Fibroblast of skin of back (primary cell): ENCODE results near the gene F7.
"Not testable (repeated sequence)": the region's sequence is repeated elsewhere in the genome, so short reads cannot be mapped to it uniquely, and the experiment has no call there.

Source experiments
- DNase-seq: peaks from one replicate; pipeline ENCODE4 v3.0.0-alpha.2; 2013

F7 gene

DNA sequence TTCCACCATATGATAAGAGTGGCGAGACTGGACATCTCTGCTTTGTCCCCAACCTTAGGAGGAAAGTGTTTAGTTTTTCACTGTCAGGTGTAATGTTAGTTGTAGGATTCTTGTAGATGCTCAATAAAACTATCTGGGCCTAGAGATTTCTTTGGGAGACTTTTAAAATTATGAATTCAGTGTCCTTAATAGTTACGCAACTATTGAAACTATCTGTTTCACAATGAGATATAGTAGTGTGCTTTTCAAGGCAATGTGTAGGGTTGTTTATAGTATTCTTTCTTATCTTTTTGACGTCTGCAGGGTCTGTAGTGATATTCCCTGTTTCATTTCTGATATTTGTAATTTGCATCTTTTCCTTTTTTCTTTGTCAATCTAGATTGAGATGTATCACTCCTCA is 33.2 kb upstream of the F7 start:
- DNase-seq = no peak

DNA sequence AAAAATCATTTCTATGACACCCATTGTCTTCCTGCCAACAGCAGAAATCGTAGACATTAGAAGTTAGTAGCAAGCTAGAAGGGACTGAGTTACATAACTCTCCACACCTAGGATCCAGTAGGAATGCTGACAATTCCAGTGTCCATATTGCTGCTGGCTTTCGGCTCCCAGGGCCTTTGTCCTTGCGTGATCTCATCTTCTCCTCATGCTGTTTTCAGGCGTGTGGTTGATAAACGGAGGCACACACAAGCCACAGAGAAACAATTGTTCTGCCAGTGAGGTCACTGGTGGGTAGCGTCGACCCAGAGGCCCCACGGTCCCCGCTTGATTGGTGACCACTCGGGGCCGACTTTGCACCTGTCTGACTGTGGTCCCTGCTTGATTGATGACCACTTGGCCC is 31.6 kb upstream of the F7 start:
- no peak for DNase-seq

DNA sequence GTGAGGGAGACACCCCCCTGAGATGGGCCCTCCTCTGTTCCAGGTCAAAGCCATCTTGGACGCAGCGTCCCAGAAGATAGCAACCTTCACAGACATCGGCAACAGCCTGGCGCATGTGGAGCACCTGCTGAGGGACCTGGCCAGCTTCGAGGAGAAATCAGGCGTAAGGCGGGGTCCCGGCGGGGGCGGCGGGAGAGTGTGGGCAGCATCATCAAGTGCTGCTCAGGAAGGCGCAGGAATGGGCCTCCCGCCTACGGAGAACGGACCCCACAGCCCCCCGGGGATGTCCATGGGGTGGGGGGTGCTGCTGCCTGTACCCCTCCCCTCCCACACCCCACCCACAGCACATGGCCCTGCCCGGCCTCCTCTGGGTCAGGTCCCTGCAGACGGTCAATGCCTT is 31.2 kb upstream of the F7 start:
- no peak for DNase-seq

DNA sequence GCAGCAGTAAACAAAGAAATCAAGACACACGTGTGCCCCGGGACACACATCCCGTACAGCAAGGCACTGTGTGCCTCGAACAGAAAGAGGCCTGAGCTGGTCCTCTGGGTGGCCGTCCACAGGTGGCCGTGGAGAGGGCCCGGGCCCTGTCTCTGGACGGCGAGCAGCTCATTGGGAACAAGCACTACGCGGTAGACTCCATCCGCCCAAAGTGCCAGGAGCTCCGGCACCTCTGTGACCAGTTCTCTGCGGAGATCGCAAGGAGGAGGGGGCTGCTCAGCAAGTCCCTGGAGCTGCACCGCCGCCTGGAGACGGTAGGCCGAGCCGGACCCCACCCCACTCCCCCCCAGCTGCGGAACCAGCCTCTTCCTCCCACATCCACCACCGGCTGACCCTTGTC is 30.7 kb upstream of the F7 start:
- no peak for DNase-seq

DNA sequence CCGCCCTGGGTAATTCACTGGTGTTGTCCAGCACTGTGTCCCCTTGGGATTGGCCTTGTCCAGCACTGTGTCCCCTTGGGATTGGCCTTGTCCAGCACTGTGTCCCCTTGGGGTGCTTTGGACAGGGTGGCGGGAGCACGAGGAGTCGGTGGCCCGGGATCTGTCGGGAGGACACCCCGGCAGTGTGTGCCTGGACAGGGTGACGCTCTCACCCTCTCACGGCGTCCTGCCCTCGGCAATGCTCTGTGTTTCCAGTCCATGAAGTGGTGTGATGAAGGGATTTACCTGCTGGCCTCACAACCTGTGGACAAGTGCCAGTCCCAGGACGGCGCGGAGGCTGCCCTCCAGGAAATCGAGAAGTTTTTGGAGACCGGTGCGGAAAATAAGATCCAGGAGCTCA is 29.9 kb upstream of the F7 start:
- no peak for DNase-seq

DNA sequence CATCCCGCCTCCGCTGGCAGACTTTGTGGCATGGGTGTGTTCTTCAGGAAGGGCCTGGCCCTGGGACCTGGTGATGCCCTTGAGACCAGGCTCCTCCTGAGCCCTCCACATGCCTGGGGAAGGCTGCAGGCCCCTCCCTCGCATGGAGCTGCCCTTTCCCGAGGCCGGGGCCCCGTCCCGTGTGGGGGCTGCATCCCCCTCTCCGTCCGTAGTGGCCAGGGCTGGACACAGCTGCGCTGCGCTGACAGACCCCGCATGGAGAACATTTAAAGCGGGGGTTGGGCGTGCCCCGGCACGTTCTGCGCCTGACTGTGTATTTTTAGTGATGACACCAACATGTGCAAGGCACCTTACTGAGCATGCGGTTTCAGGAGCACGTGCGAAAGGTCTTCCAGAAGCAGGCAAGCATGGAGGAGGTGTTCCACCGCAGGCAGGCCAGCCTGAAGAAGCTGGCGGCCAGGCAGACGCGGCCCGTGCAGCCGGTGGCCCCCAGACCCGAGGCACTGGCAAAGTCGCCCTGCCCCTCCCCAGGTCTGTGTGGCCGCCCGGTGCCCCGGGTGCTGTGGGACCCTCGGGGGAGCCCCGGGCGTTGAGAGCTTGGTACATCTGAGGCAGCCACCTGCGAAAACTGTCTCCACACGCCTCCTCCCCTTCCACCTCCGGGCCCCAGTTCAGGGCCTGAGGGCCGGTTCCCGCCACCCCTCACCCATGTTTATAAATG is 28.8 kb upstream of the F7 start:
- DNase-seq = no peak

DNA sequence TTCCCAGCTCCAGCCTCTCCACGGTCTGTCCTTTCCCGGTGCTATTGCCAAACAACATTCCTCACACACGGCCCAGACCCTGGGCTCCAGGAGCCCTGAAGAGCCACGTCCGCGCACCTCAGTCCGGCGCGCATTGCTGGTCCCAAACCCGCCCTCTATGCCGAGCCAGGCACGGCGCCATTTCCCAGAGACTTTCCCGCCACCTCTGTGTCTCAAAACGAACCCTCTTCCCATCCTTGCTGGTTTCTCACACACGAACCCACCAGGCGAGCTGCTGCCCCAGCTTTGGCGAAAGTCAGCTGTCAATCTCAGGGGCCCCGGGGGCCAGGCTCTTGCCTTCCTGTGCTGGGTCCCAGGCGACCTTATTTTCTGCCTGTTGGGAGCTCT is 28.0 kb upstream of the F7 start:
- no peak for DNase-seq

DNA sequence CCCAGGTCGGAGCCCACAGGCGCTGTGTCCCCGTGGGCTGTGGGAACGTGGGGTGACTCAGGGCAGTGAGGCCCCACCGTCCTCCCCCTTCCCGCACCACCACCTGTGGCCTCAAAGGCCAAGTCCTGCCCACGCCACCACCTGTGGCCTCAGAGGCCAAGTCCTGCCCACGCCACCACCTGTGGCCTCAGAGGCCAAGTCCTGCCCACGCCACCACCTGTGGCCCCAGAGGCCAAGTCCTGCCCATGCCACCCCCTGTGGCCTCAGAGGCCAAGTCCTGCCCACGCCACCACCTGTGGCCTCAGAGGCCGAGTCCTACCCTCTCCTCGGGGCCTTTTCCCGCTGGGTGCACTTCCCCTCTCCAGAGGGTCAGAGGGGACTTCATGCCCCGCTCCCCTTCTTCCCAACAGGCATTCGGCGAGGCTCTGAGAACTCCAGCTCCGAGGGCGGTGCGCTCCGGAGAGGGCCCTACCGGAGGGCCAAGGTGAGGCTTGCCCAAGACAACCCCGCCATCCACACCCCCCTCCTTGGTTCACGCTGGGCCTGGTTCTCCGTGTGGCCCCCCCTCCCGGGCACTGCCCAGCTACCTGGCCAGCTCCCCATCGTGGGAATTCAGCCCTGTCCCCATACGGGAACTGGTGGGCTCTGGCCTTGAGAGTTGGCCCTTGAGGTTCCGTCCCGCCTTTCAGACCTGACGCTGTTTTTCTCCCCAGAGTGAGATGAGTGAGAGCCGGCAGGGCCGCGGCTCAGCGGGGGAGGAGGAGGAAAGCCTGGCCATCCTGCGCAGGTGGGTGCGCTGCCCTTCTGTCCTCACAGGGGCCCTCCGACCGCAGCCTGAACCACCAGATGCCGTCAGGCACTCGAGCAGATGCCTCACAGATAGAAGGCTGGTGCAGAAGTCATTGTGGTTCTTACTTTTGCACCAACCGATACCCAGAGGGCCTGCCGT is 27.4 kb upstream of the F7 start:
- no peak for DNase-seq

DNA sequence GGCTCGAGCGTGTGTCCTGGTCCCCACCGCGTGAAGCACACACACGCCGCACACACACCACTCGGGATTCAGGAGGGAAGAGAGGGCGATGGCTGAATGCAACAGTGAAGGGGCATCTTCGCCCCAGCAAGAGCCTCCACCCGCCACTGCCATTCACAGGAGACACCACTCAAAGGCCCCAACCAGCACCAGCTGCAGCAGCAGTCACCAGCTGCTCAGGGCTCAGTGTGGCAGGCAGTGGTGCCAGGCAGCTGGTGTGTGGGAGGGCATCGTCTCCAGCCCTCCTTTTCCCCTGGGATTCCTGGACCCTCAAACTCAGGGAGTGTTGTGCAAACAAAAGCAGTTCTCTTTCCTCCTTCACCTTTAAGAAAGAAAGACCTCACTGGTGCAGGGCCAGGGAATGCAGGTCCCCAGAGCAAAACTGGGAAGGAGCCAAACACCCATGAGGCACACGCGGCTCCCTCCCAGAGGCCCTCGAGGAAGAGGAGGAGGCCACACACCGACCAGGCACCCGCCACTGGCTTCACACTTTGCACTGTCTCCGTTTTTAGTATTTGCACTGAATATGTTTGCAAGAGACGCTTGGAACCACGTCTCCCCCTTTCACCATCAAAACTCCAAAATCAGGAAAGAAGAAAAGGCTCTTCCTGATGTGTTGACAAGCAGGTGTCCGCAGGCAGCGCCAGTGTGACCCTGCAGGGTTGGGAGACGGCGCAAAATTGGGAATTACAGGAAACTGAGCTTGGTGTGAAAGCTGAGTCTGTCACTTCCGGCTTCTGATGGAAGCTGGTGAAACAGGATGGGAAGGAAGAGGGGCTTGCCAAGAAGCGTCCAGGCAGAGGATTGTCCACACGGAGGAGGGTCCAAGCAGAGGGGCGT is 26.4 kb upstream of the F7 start:
- DNase-seq = no peak

DNA sequence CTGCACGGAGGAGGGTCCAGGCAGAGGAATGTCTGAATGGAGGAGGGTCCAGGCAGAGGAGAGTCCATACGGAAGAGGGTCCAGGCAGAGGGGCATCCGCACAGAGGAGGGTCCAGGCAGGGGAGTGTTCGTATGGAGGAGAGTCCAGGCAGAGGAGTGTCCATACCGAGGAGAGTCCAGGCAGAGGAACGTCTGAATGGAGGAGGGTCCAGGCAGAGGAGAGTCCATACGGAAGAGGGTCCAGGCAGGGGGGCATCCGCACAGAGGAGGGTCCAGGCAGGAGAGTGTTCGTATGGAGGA is 25.9 kb upstream of the F7 start:
- not testable (repeated sequence) for DNase-seq

DNA sequence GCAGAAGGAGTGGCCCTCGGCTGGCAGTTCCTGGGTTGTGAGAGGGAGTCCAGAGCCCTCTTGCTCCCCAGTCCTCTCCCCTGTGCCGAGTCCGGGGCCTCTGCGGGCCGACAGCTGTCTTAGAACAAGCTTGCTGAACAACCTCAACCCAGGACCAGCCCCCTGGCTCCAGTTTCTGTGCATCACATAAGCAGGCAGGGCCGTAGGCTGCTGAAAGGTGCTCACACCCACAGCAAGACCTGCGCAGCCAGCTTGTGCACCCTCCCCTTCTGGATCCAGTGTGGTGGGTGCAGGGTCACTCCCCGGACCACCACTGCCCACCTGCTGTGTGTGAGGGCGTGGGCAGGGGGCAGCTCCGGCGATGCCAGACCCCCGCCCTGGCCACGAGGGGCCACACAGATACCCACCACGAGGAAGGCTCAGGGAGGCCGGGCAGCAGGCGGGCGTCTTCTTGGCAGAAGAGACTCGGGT is 25.2 kb upstream of the F7 start:
- DNase-seq = no peak

DNA sequence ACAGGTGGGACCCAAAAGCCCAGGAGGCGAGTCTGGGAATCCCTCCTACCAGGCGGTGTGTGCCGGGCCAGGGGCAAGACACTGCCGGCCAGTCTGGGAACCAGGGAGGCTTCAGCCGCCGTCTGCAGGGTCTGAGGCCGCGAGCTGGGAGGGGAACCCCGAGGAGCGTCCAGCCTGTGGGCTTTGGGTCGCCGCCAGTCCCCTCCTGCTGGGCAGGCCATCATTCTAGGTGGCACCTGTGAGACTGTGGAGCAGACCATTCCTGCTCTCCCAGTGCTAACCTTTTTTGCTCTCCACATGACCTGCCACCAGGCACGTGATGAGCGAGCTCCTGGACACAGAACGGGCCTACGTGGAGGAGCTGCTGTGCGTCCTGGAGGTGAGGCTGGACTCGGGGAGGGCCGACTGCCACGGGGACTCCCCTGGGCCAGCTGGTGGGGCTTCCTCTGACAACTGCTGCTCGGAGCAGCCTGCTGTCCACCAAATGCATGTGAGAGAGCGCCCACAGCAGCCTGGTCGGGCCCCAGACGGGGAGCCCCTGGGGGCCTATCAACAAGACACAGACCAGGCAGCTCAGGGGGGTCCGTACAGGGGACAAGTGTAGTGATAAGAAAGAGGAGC is 24.6 kb upstream of the F7 start:
- no peak for DNase-seq

DNA sequence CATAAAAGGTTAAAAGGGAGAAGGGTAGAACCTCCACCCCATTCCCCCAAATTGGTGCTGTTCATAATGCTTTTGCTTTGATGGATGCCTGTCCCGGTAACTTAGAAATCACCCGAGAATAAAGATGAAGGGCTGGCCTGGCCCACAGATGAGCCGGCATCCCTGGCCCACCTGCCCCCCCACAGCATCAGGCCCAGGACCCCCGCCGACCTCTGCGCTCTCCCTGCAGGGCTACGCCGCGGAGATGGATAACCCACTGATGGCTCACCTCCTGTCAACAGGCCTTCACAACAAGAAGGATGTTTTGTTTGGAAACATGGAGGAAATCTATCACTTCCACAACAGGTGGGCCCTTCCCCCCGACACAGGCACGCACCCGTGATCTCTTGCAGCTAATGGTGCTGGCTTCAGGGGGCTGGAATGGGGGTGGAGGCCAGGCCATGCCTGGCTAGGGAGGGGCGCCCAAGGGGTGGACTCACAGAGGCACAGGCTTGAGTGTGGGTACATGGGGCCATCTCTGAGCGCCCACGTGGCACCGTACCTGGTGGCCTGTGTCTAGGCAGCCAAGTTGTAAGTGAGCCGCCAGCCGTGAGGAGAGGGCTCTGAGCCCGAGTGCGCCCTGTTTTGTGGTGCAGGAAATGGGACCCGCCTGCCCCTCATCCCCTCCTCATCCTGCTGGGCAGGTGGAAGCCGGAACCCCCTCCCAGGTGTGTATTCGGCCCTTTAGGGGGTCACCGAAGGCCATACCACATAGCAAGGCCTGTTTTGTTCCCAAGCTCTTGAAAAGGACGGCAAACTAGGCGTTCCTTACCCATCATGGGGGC is 23.2 kb upstream of the F7 start:
- DNase-seq = no peak

DNA sequence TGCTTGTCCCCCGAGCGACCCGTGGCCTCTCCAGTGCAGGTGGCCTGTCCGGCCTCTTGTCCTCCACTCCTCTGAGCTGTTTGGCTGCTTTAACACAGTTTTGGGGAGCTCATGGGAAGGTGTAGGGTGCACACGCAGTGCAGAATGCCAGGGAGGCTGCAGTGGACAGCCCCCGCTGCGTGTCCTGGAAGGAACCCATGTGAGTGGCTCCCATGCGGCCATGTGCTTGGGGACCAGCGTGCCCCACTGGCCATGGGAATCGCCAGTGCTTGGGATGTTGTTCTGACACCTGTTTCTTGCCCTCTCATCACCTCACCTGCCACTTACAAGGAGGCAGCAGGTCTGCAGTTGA is 22.6 kb upstream of the F7 start:
- no peak for DNase-seq

DNA sequence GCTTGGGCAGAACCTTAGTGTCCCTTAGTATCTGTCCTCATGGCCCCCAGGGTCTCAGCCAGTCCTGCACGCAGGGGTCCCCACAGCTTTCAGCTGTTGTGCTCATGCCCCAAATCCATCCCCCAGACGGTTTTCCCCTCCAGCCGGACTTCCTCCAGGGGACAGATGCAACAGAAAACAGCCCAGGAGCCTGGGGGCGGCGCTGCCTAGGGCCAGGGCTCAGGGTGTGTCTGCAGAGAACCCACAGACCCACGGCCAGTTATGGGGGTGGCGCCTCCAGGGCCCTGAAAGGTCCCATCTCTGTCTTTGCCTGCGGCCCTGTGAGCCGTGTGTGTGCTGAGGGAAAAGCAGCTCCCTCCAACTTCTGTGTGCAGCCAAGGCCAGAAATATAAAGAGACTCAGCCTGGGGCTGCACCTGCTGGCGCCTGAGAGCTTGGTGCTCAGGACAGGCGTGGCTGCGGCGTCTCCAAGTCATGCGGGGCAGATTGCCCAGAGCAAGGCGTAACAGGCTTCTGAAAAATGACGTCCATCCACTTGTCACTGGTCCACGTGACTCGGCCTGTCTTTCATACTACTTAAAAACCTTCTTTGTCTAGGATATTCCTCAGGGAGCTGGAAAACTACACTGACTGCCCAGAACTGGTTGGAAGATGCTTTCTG is 22.1 kb upstream of the F7 start:
- DNase-seq = no peak

DNA sequence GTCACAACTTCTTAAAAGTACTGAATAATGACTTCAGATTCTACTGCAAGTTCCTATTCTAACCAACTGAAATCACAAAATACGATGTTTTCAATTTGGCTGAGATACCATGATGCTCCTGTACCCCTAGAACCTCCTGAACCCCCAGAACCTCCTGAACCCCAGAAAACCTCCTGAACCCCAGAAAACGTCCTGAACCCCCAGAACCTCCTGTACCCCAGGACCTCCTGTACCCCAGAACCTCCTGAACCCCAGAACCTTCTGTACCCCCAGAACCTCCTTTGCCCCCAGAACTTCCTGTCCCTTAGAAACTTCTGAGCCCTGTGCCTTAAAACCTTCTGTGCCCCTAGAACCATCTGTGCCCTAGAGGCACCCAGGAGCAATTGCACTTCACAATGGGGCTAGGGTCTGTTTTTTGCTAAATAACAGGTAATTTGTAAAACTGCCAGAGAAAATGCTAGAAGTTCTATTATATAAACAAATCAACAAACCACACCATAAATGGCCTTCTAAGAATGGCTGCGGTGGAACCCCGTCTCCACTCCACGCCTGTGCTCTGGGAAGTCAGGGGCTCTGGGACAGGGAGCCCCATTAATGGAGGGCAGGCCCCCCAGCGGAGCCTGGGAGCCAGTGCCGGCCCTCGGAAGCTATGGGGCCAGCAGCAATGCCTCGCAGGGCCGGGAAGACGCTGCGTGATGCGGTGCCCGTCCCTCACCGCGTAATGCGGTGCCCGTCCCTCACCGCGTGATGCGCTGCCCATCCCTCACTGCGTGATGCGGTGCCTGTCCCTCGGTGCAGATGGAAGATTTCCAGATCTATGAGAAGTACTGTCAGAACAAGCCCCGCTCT is 21.3 kb upstream of the F7 start:
- DNase-seq = no peak

DNA sequence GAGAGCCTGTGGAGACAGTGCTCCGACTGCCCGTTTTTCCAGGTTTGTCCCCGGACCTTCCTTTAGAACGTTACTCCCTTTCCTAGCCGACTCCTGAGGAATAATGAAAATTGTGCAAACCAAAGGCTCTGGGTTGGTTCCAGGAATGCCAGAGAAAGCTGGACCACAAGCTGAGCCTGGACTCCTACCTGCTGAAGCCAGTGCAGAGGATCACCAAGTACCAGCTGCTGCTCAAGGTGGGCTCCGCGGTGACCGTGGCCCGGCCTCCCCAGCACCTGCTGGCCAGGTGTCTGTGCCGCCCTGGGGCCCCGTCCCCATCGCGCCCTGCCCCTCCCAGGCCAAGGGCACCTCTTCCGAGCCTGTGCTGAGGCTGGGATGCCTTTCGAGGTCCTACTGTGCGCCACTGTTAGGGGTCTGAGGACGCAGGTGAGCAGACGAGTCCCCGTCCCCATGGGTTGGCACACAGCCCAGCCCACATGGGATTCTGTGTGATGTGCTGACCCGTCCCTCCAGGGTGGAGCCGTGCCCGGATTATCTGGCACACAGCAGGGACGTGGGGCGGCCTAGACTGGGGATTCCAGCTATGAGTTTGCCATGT is 20.5 kb upstream of the F7 start:
- no peak for DNase-seq

DNA sequence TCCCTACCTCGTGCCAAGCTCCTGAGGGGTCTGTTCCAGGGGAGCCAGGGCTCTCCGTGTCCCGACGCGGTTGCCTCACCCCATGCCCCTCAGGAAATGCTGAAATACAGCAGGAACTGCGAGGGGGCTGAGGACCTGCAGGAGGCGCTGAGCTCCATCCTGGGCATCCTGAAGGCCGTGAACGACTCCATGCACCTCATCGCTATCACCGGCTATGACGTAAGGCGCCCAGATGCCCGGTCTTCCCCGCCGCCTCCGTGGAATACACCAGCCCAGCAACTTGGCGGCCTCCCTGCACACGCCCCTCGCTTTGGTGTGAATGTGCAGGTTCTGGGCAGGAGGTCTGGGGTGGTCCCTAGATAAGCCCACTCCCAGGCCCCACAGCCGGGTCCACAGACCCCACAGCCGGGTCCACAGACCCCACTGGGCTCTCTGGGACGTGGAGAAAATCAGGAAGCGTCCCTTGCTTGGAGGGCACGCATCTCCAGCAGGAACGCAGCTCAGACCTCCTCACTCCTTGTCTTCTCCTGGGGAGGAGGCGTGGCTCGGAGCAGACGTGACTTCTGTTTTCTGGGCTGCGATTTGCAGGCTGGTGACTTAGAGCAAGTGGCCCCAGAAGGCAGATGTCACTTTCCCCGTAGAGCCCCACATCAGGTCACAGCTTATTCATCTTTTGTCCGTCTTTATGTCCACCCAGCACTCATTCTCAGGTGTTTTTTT is 19.4 kb upstream of the F7 start:
- no peak for DNase-seq
